IPS DF 4.7 (cell line): ENCODE data around the gene DPY30.
"Not testable (repeated sequence)": the region's sequence is repeated elsewhere in the genome, so short reads cannot be mapped to it uniquely, and the experiment has no call there.

Experiments
- DNase-seq: peaks from one replicate; pipeline ENCODE4 v3.0.0-alpha.2; 2013; ENCODE audit warnings: low spot score; ENCODE audit errors: extremely low read depth

The DPY30 gene

DNA sequence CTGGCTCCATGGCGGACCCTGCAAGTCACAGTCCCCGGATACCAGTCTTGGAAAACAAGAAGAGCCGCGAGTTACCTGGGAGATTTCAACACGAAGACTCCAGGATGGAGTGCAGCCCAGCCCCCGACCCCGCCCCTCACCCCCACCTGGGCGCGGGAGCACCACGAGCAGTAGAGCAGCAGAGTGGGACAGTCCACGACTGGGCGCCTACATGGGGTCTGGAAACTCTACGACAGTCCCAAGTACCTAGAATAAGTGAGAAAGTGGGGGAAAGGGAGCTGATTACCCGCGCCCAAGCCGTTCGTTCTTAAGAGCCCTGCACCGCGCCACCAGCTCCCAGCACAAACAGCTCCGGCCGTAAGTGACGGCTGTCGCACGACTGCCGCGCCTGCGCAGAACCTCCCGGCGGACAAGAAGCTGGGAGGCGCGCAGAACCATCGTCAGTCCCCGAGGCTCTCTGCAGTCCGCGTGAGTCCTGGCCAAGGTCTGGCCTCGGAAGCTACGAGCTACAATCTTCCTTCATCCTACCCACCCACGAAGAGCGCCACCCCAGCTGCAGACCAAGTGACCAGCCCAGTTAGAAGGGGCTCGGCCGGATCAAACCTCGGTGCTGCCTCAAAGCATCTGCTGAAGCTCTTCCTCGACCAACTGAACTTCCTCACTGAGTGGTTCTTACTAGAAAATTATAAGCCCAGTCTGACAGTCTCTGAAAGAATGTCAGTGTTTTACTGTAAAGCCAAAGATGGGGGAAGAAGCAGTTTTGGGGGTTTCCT, at the start of gene DPY30:
TSS of gene DPY30 (minus strand) at position 359 of the 773 bp plus-strand sequence. CDS start at position 10, 349 bp downstream.
- peak; percentile 85 for DNase-seq

DNA sequence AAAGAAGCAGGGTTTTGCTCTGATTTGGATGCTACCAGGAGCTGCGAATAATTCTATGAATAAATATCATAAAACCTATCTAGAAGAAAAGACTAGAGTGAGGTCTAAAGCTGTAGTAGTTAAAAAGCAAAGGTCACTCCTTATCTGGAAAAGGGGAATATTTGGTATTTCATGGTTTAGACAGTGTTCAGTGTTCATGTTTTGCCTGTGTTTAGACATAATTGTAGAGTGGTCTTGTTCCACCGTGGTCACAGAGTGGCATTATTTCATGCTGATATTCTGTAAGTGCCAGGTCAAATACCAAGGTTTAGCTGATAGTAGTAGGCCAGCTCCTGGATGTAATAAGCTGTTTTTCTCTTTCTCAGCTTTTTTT, 34.5 kb upstream of the DPY30 start:
- DNase-seq = no peak

DNA sequence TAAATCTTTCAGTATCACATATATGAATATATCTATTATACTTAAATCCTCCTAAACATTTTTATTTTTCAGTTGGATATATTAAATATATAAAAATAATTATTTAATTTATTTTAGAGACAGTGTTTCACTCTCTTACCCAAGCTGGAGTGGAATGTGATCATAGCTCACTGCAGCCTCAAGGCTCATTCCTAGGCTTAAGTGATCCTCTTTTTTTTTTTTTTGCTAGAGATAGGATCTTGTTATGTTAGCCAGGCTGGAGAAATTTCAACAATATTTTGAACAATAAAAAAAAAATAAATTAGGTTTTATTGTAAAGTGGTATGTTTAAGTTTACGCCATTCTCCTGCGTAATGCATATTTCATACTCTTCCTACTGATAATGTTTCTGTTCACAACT, 27.9 kb upstream of the DPY30 start:
- DNase-seq = no peak

DNA sequence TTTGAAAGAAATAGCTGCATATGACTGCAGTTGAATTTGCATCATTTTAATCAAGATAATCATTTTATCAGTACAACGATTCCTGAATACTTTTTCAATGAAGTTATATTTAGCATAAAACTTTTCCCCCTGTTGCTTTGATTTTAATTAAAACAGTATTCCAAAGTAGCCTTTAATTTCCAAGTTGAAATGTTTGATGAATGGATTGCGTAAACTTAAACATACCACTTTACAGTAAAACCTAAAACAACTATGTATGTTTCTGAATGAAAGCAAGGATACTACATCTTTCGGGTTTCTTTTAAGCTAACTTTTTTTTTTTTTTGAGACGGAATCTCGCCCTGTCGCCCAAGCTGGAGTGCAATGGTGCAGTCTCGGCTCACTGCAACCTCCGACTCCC, 25.1 kb upstream of the DPY30 start:
- DNase-seq = no peak

DNA sequence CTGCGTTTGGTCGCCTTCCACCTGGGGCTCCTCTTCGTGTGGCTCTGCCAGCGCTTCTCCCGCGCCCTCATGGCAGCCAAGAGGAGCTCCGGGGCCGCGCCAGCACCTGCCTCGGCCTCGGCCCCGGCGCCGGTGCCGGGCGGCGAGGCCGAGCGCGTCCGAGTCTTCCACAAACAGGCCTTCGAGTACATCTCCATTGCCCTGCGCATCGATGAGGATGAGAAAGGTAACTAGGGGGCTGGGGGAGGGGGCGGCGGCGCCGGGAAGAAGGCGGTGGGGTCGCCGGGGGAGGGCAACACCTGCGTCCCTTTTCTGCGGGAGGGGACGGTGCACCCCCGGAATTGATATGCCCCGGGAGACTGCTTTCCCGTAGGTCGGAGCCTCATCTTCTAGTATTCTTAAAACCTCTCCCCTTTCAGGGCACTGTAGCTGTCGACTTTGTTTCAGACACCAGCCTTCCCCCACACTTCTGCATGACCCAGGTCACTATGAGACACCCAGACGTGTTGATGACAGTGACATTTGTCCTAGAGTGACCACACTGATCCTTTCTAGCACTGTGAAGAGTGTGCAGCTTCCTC, 24.5 kb upstream of the DPY30 start:
- DNase-seq = no peak

DNA sequence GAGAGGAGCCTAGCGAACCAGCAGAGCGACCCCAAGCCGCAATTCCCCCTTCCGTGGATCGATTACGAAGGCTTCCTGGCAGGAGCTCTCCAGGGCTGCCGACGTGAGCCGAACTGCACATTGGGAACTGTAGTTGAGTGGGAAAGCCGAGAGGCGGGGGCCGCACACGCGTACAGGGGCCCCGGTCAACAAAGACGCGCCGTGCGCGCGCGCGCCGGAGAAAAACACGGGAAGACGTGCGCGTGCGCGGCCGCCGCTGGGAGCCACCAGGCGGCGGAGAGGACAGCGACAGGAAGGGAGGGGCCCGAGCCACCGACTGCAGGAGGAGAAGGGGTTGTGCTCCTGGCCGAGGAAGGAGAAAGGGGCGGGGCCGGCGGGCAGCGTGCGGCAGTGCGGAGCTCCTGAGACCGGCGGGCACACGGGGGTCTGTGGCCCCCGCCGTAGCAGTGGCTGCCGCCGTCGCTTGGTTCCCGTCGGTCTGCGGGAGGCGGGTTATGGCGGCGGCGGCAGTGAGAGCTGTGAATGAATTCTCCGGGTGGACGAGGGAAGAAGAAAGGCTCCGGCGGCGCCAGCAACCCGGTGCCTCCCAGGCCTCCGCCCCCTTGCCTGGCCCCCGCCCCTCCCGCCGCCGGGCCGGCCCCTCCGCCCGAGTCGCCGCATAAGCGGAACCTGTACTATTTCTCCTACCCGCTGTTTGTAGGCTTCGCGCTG, 23.9 kb upstream of the DPY30 start, which contains the start of gene SPAST:
TSS of gene SPAST (plus strand) at position 247 of the 711 bp plus-strand sequence. CDS start at position 523, 276 bp downstream.
- DNase-seq = peak; percentile 95

DNA sequence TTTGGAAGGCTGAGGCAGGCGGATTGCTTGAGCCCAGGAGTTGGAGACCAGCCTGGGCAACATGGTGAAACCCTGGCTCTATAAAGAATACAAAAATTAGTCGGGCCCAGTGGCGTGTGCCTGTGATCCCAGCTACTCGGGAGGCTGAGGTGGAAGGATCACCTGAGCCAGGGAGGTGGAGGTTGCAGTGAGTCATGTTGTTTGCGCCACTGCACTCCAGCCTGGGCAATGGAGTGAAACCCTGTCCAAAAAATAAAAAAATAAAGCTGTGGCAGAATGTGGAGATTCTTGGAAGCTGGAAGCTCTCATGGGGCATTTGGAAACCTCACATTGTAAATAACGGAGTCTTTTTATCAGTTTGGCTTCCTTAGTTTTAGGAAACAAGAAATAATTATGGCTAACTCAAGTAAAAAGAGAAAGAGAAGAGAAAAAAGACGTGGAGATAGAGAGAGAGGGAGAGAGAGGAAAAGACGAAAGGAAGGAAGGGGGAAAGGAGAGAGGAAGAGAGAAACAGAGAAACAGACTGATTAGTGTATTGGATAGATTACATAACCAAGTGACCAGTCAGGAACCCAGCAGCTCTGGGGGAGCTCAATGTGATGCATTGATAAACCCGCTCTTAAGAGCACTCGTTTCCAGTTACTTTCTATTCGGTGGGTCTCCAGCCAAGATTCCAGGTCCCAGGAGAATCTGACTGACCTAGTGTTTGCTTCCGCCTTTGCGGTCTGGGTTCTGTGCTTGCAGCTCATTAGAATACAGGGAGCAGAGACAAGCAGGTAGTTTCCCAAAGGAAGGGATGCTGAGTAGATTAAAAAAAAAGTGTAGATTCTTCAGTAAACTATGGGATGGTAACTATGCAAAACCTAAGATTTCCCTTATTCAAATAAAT, 22.6 kb upstream of the DPY30 start:
- DNase-seq = no peak

DNA sequence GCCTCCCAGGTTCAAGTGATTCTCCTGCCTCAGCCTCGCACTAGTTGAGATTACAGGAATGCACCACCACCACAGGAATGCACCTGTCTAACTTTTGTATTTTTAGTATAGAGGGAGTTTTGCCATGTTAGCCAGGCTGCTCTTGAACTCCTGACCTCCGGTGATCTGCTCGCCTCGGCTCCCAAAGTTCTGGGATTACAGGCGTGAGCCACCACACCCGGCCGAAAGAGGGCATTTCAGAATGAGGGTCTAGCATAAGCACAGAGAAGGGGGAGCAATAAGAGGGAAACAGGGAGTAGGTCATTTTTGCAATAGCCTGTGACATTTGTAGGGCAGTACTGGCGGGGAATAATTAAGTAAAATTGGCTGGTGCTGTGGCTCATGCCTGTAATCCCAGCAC, 21.8 kb upstream of the DPY30 start:
- DNase-seq = no peak

DNA sequence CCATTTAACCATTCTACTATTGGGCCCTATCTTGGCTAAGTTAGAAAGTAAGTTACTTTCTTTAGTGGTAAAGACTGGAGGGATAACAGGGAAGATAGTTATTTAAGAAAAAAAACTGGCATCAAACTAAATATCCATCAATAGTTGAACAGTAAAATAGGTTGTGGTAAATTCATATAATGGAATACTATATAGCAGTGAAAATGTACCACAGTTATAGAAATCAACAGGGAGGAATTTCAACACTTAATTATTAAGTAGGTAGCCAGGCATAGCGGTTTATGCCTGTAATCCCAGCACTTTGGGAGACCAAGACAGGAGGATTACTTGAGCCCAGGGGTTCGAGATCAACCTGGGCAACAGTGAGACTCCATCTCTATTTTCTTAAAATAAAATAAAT, 20.7 kb upstream of the DPY30 start:
- DNase-seq = no peak

DNA sequence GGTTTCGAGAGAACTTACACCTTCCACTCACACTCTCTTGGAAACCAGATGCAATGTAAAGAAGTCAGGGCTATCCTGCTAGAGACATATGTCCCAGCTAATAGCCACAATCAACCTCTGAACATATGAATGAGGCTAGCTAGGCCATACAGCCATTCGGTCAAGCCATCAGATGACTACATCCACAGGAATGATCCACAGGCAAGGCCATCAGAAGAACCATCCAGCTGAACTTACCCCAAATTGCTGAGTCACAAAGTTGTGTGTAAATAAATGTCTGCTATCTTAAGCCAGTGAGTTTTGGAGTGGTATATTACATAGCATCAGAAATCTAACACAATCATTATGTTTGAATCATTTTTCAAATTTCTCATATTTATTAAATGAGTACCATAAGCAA, 18.5 kb upstream of the DPY30 start:
- no peak for DNase-seq

DNA sequence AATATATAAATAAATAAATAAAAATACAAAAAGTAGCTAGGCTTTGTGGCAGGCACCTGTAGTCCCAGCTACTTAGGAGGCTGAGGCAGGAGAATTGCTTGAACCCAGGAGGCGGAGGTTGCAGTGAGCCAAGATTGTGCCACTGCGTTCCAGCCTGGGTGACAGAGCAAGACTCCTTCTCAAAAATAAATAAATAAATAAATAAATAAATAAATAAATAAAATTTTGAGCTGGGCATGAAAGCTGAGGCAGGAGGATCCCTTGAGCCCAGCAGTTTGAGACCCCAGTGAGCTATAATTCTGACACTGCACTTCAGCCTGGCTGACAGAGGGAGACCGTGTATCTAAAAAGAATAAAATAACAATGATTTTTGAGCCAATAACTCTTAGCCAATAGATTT, 15.0 kb upstream of the DPY30 start:
- DNase-seq = not testable (repeated sequence)

DNA sequence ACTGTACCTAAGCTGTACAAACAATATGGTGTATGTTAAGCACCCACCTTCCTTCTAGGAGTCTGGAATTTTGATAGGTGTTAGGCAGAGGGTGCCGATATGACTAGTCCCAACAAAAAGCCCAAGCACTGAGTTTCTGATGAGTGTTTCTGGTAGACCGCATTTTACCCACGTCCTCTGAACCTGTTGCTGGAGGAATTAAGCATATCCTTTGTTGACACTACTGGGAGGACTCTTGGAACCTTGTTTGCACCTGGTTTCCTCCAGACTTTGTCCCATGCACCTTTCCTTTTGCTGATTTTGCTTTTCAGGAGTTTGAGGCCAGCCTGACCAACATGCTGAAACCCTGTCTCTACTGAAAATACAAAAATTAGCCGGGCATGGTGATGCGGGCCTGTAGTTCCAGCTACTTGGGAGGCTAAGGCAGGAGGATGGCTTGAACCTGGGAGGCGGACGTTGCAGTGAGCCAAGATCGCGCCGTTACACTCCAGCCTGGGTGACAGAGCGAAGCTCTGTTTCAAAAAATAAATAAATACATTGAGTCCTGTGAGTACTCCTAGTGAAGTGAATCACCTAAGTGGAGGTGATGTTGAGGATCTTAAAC, 12.3 kb upstream of the DPY30 start:
- no peak for DNase-seq

DNA sequence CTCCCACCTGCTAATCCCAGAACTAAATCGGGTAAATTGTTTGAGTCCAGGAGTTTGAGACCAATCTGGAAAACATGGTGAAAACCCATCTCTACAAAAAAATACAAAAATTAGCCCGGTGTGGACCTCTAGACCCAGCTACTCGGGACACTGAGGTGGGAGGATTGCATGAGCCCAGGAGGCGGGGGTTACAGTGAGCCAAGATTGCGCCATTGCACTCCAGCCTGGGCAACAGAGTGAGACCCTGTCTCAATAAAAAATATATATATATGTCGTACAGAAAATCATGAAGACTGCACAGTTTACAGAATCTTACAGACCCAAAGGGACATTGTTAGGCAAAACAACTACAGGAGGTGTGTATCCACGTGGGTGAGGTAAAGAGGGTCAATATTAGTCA, 4.0 kb upstream of the DPY30 start:
- DNase-seq = no peak

DNA sequence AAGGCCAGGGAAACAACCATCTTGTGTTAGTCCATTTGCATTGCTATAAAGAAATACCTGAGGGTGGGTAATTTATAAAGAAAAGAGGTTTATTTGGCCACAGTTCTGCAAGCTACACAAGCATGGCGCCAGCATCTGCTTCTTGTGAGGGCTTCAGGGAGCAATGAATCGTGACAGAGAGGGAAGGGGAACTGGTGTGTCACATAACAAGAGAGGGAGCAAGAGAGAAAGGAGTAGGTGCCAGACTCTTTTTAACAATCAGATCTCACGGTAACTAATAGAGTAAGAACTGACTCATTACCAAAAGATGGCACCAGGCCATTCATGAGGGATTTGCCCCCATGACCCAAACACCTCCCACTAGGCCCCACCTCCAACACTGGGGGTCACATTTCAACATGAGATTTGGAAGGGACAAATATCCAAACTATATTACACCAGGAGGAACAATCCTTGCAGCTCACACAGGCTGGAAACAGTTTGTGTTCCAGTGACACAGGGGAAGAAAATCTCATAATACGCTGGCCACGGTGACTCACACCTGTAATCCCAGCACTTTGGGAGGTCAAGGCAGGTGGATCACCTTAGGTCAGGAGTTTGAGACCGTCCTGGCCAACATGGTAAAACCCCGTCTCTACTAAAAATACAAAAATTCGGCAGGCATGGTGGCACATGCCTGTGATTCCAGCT, 5.3 kb downstream of the DPY30 start:
- DNase-seq = not testable (repeated sequence)

DNA sequence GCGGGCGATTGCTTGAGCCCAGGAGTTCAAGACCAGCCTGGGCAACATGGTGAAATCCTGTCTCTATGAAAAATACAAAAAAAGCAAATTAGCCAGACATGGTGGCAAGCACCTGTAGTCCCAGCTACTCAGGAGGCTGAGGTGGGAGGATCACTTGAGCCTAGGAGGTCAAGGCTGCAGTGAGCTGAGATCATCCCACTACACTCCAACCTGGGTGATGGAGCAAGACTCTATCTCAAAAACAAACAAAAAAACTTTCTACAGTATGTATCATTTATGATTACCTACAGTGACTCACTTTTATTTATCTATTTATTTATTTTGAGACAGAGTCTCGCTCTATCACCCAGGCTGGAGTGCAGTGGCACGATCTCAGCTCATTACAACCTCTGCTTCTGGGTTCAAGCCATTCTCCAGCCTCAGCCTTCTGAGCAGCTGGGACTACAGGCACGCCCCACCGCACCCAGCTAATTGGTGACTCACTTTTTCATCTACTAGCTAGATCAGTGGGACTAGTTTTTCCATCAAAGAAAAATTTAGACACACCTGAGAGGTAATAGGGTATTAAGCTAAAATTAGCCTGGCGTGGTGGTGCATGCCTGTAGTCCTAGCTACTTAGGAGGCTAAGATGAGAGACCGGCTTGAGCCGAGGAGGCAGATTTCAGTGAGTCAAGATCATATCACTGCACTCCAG, 20.7 kb downstream of the DPY30 start:
- not testable (repeated sequence) for DNase-seq

DNA sequence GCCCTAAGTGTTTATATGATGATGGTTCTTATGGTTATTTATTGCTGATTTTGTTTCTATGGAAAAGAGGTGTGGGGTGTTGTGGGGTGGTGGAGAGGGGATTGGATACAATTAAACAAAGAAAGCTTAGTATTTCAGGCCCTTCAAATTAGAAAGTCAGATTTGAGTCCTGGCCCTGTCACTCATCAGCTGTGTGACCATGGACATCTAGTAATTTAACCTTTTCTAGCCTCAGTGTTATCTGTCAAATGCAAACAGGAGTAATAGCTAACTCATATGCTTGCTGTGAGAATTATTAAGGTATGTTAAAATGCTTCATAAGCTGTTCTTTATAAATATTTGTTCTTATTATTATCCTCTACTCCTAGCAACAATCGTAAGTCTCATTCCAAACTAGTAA, 26.7 kb downstream of the DPY30 start:
- DNase-seq = no peak

DNA sequence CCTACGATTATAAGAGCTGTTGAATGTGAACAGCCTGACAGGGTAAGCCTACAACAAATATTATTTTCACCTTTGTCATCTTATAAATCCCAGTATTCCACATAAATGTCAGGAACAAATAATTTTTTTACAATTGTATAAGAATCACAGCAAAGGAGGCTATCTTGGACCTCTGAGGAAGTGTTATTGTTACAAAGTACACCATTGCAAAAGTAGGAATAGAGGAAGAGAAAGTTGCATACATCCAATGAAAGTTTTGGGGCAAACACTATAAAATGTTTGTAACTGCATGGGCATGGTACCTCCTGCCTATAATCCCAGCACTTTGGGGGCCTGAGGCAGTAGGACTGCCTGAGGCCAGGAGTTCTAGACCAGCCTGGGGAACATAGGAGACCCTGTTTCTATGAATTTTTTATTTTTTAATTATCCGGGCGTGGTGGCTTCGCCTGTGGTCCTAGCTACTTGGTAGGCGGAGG, 28.1 kb downstream of the DPY30 start:
- DNase-seq = no peak

DNA sequence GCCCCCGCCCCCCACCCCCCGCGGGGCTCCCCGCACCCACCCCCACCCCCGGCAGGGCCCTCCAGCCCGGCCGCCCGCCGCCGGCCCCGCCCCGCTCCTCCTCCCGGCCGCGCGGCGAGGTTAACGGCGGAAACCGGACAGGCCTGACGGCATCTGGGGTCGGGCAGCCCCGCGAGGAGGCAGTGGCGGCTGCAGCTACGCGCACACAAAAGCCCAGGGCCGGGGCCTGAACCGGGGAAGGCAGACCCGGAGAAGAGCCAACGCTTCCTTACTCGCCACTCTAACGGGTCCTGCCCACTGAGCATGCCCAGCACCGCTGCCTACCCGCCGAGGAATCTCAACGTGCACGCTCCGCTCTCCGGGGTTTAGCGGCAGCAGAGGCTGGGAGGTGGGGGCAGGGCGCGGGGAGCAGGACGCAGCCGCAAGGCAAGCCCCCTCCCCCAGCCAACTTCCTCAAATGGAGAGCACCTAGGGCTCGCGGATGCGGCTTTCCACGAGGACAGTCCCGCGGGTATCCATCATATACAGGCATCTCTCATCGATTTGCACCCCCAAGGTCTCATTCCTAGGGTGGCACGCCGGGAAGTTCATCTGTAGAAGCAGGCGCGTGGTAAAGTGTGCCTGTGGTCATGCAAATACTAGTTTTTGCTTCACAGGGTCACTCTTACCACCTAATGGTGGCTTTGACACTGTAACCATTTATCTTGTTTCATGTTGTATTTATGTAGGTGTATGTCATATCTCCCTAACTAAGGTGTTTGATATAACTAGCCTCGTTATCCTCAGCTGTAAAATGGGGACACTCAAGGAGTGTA, 28.7 kb downstream of the DPY30 start, which contains the start of gene MEMO1:
TSS of gene MEMO1 (minus strand) at position 339 of the 815 bp plus-strand sequence. CDS start 761 bp downstream, outside the sequence.
- DNase-seq = peak; percentile 44

DNA sequence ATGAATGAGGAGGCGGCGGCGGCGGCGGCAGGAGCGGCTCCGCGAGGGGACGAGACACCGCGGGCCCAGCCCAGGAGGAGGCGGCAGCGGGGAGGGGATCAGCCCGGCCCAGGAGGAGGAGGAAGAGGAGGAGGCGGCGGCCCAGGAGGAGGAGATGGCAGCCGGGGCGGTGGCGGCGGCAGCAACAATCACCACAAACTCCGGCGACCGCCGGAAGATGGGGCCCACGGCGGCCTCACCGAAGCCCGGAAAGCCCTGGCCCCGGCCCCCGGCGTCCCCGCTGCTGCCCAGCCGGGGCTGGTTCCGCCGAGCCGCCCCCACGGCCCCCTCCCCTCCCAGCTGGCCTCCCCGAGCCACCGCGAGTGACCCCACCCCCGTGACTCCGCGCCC, 29.3 kb downstream of the DPY30 start:
- not testable (repeated sequence) for DNase-seq
